Measurements from ENCODE around the gene AZU1. TPM values are rescaled to one million over a fixed set of nuclear protein-coding genes. Genes with fewer than 3 reads are reported as not detected.

The AZU1 gene
- total RNA-seq, 1 experiment from 2014 or later = not detected

DNA sequence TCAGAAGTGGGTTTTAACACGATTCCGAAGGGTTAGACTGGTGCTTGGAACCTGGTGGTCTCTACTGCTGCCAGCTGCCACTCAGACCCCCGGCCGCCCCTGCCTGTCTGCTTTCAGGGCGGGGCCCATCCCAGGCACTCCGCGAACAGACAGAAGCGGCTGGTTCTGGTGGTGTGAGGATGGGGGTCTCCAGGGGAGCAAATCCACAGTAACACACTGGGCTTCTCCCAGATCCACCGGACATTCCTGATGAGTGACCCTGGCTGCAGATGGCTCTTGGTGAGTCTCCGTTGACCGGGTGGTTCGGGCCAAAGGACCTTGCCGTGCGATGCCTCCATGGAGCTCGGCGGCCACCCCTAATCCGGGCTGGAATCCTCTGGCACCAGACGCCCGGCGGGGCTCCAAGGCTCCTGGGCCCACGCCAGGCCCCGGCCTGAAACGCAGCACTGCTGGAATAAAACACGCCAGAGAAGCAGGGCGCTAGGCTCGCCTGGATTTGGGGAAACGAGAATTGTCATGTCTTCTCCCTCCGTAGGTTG, 32.5 kb upstream of the AZU1 start:
- H3K4me1 ChIP-seq (ENCODE audit: control insufficient read depth in 1 of 2, insufficient read depth in 2 of 2, low read length in 2 of 2) = peaks cover 10 to 22% of the 10 kb centered on the region in 2 experiments
- ATAC-seq (no peak), DNase-seq (ENCODE audit: low read depth, low spot score) (no peak)
- no peak overlapping the region for H3K27ac ChIP-seq (ENCODE audit: low read depth, low read length)
- H3K4me2 ChIP-seq (ENCODE audit: low read length) = no peak overlapping the region
- no peaks in the 10 kb centered on the region for H3K9me2 ChIP-seq (ENCODE audit: insufficient read depth)
- no TSS peak for BruUV-seq (replicated peaks)
- TF ChIP-seq ZNF274 (IDR thresholded peaks at IDR 0.05; ENCODE audit: low read depth, low read length) = no peak
- no peak for TF ChIP-seq RAD21 (IDR thresholded peaks at IDR 0.05; ENCODE audit: low read depth)
- no peak for TF ChIP-seq CBX3 (IDR thresholded peaks at IDR 0.05; ENCODE audit: low read depth)
- no peak for TF ChIP-seq POLR2A (IDR thresholded peaks at IDR 0.05; ENCODE audit: borderline replicate concordance, extremely low read depth, insufficient read depth, insufficient read length)
- no peak for TF ChIP-seq CEBPB (IDR thresholded peaks at IDR 0.05; ENCODE audit: low read depth)
- TF ChIP-seq, protein P1, sequence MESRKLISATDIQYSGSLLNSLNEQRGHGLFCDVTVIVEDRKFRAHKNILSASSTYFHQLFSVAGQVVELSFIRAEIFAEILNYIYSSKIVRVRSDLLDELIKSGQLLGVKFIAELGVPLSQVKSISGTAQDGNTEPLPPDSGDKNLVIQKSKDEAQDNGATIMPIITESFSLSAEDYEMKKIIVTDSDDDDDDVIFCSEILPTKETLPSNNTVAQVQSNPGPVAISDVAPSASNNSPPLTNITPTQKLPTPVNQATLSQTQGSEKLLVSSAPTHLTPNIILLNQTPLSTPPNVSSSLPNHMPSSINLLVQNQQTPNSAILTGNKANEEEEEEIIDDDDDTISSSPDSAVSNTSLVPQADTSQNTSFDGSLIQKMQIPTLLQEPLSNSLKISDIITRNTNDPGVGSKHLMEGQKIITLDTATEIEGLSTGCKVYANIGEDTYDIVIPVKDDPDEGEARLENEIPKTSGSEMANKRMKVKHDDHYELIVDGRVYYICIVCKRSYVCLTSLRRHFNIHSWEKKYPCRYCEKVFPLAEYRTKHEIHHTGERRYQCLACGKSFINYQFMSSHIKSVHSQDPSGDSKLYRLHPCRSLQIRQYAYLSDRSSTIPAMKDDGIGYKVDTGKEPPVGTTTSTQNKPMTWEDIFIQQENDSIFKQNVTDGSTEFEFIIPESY (IDR thresholded peaks at IDR 0.05; ENCODE audit: extremely low read depth, insufficient replicate concordance, low read length) = no peak
- TF ChIP-seq, protein P2, sequence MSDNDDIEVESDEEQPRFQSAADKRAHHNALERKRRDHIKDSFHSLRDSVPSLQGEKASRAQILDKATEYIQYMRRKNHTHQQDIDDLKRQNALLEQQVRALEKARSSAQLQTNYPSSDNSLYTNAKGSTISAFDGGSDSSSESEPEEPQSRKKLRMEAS (IDR thresholded peaks at IDR 0.05) = no peak
- TF ChIP-seq SP1 (IDR thresholded peaks at IDR 0.05; ENCODE audit: low read depth) = no peak
- TF ChIP-seq JUND (IDR thresholded peaks at IDR 0.05) = no peak
- no peak for TF ChIP-seq TCF7L2 (IDR thresholded peaks at IDR 0.05; ENCODE audit: borderline replicate concordance, extremely low read depth, insufficient read depth, insufficient read length)
- TF ChIP-seq SIN3A (IDR thresholded peaks at IDR 0.05; ENCODE audit: low read depth) = no peak
- TF ChIP-seq EGR1 (IDR thresholded peaks at IDR 0.05; ENCODE audit: low read depth) = no peak
- no peak for TF ChIP-seq EZH2phosphoT487 (IDR thresholded peaks at IDR 0.05; ENCODE audit: borderline replicate concordance)
- TF ChIP-seq ZFX (IDR thresholded peaks at IDR 0.05) = no peak
- no peak for TF ChIP-seq POLR2AphosphoS5 (IDR thresholded peaks at IDR 0.05; ENCODE audit: low read depth, low read length)
- no peak for TF ChIP-seq EZH2 (IDR thresholded peaks at IDR 0.05)
- intact Hi-C loops (cut with micrococcal nuclease) = loop anchor here (10.0 kb wide), 1 partner anchor 450 kb away; the partner anchor contains the start of genes ATP5F1D and MIDN
- H3K9ac ChIP-seq (ENCODE audit: low read length) = no peak overlapping the region
- ChIA-PET POLR2A (interaction anchor here (1.3 kb wide), 1 partner anchor 129 kb away, joined by 3 read pairs; no protein-coding TSS in a partner anchor), RAD21 (ENCODE audit: low non-redundant PET in 1 of 2, low total read pairs in 2 of 2, uncharacterized antibody in 2 of 2, unreplicated experiment in 2 of 2) (no interaction called here), CTCF (no interaction called here)
- peaks cover 24% of the 10 kb centered on the region for H3K79me2 ChIP-seq (ENCODE audit: insufficient read depth, low read length)
- H4K20me1 ChIP-seq (ENCODE audit: insufficient read depth) = peaks cover 15% of the 10 kb centered on the region; the same call in 1 of the 2 replicates
- peaks cover 3 to 18% of the 10 kb centered on the region in 2 experiments; a peak in 2 of 4 replicates for H3K36me3 ChIP-seq (ENCODE audit: control insufficient read depth in 1 of 2, insufficient read depth in 2 of 2, low read length in 2 of 2)
- no peak overlapping the region for H3K4me3 ChIP-seq (replicated peaks in 1 of 2; ENCODE audit: low read depth in 1 of 2, low read length in 2 of 2)
- H3K27me3 ChIP-seq (ENCODE audit: insufficient read depth, low read length) = no peaks in the 10 kb centered on the region
- no peak overlapping the region for H2AFZ ChIP-seq (ENCODE audit: low read depth, low read length, poor library complexity, severe bottlenecking)
- H3K9me3 ChIP-seq (ENCODE audit: control insufficient read depth in 1 of 2, insufficient read depth in 1 of 2, low read depth in 1 of 2, low read length in 2 of 2) = no peaks in the 10 kb centered on the region

All from HCT116 (cell line).